Hematopoietic multipotent progenitor cell (in vitro differentiated cells): ENCODE data around the gene GYG1. TPM values are rescaled to one million over a fixed set of nuclear protein-coding genes. Genes with fewer than 3 reads are reported as not detected.

Source experiments
- DNase-seq, 3 donors: peaks; one replicate each; pipeline ENCODE4 v3.0.0-alpha.2; 2011 to 2015; ENCODE audit warnings: low read depth in 2 of 3, low spot score in 2 of 3
- total RNA-seq: library from RNA; depleted of rRNA; stranded (reverse); fragments of >200 nt; gene quantifications from one replicate; pipeline ENCODE4 v1.2.3, GENCODE V29; 2012

GYG1 gene
- total RNA-seq, 1 donor = 38.2 TPM

DNA sequence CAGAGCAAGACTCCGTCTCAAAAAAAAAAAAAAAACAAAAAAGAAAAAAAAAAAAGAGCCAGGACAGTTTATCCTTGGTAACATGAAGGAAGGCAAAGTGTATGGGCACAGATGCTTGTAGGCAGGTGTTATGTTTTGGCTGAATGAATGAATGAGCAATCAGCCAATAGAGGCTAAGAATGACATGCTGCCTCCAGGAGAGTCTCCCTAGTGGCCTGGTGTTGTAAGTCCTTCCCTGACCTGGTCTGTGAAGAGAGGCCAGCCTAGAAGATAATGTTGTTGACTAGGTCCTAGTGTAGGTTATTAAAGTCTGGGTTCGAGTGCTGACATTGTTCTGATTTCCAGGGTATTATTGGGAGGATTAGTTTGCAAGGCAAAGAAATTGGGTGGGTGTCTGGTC, 24.9 kb downstream of the GYG1 start:
- DNase-seq = no peak

DNA sequence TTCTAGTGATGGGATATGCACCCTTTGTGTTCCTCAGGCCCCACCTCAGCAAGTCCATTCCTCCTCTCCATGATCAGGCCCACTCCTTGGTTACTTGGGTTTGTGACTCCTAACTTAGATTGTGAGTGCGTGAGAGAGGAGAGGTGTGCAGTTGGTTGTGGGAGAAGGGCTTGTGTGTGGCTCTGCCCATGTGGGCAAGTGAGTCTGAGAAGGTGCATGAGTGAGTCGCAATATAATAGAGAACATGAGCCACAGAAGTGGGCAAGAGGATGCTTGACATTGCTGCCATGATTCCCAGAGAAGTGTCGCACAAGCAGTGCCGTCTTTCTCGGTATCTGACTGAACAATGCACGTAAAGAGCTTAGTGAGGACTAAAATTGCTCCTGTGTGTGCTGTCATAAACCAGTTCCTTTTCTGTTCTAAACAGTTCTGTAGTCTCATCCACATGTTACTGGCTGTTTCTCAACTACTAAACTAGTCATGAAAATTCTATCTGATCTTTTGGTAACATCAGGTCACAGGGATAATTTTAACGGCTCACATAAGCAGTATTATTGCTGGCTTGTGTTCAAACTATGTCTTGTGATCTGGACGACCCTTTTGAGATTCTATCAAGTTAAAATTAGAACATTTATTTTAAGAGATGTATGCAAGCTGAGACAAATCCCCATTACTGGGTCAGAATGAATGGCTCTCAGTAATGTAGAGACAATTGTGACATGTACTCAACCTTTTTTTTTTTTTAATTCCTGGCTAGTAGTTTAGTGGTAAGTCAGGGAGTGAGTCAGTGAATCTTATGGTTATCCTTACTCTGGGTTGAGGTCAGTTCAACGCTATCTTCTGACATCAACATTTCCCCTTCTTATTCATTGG, 25.6 kb downstream of the GYG1 start:
- DNase-seq = peak in 1 of 3 donors; percentile 12

DNA sequence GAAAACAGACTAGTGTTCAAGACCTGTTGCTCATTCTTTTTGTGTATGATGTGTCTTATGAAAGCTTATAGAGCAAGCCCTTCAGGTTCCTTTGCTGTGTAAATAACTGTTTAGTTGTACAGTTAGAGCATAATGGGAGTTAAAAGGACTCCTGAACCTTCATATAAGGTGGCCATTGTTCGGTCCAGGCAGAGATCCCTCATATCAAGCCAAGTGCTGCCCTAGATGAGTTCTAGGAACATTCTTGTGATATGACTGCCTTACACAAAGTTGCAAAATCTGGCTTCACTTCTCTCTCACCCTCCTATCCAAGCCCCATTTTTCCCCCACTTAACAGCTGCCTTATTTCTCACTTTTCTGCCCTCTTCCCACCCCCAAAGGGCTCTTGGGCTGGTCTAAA, 26.9 kb downstream of the GYG1 start:
- no peak for DNase-seq

DNA sequence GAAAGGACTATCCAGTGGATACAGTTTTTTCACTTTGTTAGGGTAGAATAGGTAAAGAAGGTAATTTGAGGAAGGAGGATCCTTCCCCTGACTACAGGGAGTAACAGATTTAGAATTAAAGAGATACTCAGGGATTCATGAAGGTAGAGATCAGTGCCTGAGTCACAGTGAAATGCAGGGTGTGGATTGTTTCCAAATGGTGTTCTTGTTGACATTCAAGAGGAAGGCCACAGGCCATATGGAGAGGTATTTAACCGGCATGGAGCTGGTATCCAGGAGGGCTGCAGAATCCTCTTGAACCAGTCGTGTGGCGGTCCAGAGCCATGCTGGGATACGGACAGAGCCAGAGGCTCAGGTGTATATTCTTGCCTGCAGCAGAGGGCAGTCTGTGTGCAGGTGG, 28.2 kb downstream of the GYG1 start:
- no peak for DNase-seq

GRCh38 chr3:149020196-149020838, 29.0 kb downstream of the GYG1 start:
- DNase-seq = no peak

DNA sequence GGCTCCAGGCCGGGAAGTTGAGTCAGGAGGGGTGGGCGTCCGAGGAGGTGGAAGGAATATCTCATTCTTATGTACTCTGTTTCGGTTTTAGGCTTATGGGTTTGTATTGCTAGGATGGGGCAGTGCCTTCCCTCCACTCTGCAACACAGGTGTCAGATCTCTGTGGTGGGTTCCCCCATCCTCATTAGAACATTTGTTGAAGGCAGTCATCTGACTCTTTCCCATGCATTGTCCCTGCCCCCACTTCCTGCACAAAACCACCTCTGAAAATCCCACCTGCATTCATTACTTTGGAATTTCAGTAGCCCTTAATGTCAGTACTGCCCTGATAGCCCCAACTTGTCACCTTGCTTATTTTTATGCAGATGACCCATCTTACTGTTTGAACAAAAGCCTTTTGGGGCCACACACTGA, 29.5 kb downstream of the GYG1 start:
- no peak for DNase-seq

- DNase-seq = no peak
Observed at GRCh38 chr3:149021830-149022229, 30.5 kb downstream of the GYG1 start.

DNA sequence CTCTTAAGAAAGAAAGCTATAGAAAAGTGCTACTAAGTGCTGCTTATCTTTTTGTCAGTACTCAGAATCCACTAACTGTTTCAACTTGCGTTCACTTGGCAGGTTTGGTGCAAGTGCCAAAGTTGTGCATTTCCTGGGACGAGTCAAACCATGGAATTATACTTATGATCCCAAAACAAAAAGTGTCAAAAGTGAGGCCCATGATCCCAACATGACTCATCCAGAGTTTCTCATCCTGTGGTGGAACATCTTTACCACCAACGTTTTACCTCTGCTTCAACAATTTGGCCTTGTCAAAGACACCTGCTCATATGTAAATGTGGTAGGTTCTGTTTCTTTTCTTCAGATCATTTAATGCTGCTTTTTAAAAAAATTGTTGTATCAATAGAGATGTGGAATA, 32.6 kb downstream of the GYG1 start:
- no peak for DNase-seq

DNA sequence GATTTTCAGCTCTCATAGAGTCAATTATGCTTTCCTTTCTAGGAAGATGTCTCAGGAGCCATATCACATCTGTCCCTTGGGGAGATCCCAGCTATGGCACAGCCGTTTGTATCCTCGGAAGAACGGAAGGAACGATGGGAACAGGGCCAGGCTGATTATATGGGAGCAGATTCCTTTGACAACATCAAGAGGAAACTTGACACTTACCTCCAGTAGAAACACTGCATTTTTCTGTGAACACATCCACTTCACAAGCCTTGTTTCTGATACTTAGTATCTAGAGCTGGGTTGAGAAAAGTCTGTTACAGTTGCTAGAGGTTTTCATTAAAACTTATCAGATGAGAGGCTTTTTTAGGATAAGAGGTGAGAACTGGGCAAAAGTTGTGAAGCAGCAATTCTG, 35.4 kb downstream of the GYG1 start:
- no peak for DNase-seq

DNA sequence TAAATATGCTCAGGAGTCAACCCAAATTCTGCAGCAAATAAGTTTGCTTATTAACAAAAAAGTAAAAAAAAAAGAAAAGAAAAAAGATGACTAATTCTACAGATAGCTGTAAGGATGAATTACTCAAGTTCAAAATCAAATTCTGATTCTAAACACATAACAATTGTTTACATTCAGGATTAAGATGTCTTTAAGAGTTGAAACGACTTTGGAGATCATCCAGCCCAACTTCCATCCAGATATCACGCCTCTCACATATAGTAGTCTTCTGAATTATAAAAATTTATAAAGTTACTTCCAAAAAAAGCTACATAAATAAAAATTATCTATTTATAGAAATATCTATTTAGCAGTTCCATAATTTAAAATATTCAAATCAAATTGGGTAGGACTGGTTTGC, 39.8 kb downstream of the GYG1 start:
- no peak for DNase-seq

DNA sequence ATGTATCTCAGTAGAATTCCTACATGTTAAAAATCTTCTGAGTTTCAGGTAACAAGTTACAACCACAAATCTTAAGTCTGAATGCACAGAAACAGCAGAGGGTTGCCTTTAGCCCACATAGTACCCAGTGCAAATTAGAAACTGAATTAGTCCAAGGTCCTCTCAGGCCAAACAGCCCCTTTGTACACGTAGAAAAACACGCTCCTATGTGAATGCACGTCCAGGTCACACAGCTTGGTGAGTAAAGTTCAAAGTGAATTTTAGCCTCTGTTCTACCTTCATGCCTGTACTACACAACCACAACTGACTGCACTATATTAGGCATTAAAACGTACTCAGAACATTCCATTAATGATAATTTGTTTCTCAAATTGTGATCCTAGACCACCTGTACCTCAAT, 46.3 kb downstream of the GYG1 start:
- DNase-seq = no peak

DNA sequence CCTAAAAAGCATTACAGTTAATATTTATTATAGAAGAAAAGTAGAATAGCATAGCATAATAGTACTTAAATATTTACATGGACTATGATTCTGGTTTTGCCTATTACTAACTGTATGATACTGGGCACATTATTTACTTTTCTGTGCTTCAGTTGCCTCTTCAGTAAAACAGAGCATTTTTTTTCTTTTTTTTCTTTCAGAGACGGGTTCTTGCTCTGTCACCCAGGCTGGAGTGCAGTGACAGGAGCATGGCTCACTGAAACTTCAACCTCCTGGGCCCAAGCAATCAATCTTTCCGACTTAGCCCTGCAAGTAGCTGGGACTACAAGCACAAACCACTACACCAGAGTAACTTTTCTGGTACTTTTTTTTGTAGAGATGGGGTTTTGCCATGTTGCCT, 47.0 kb downstream of the GYG1 start:
- no peak for DNase-seq

DNA sequence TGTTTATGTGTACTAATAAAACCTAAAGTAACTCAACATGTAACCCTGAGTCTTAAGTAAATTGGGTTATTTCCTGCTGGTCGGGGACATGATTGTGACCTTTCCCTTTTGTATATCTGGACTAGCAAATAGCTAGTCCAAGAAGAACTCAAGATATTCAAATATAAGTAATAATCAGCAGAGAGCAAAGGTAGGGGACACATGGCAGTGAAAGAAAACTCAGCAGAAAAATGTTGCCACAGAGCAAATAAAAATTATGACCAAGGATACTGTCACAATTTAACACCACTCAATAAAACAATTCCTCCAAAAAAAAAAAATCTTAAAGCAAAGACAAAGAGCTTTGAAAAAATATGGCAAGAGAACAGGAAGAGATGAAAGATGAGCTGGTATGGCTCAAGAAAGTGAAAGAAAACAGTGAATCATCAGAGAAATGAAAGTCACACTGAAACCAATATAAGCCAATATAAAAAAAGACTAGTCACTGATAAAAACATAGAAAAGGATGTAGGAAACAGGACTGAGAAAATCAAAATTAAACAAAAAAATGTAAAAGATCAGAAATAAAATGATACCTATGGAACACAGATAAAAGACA, 51.5 kb downstream of the GYG1 start:
- DNase-seq = no peak

GRCh38 chr3:149044339-149045083, 53.2 kb downstream of the GYG1 start:
- no peak for DNase-seq

GRCh38 chr3:149055575-149055974, 64.2 kb downstream of the GYG1 start:
- no peak for DNase-seq

DNA sequence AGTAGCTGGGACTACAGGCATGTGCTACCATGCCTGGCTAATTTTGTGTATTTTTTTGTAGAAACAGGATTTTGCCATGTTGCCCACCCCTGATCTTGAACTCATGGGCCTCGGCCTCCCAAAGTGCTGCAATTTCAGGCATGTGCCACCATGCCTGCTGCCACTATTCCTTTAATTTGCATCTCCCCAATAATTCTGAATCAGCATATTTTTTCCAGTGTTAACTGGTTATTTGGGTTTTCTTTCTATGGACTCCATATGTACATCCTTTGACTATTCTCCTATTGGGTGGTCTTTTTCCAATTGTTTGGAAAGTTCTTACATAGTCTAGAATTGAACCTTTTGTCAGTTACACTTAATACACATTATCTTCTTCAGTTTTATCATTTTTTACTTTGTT, 66.9 kb downstream of the GYG1 start:
- no peak for DNase-seq

GRCh38 chr3:149058602-149059001, 67.3 kb downstream of the GYG1 start:
- no peak for DNase-seq

GRCh38 chr3:149061776-149062175, 70.4 kb downstream of the GYG1 start:
- no peak for DNase-seq

DNA sequence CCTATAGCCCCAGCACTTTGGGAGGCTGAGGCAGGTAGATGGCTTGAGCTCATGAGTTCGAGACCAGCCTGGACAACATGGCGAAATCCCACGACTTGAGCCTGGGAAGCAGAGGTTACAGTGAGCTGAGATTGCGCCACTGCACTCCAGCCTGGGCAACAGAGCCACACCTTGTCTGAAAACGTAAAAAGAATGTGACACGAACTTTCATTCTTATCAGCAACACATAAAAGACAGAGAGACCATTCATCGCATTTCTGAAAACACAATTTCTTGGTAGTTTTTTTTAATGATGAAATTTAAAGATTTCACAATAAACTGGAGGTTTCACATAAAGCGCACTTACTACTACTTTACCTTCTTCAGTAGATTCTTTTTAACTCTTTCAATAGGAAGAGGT, 76.5 kb downstream of the GYG1 start:
- DNase-seq = no peak
